SIG-M5 treated with dmso at 0.1 percent for 504 hours (cell line): ENCODE measurements around the gene RNF20.
A peak's percentile ranks its signal among the peaks of the same experiment; 100 is the strongest.
"Not testable (repeated sequence)": the region's sequence is repeated elsewhere in the genome, so short reads cannot be mapped to it uniquely, and the experiment has no call there.

Experiments used
- DNase-seq: peaks from one replicate; lab custom pipeline; 2025; ENCODE audit not compliant: unreplicated experiment; lab: John Stamatoyannopoulos, UW

Gene RNF20

GRCh38 chr9:101528015-101528414 is 5.6 kb upstream of the RNF20 start:
- DNase-seq = no peak

GRCh38 chr9:101530076-101530711 is 3.5 kb upstream of the RNF20 start:
- DNase-seq = peak; percentile 79

GRCh38 chr9:101536351-101536750 is 2.7 kb downstream of the RNF20 start:
- no peak for DNase-seq

DNA sequence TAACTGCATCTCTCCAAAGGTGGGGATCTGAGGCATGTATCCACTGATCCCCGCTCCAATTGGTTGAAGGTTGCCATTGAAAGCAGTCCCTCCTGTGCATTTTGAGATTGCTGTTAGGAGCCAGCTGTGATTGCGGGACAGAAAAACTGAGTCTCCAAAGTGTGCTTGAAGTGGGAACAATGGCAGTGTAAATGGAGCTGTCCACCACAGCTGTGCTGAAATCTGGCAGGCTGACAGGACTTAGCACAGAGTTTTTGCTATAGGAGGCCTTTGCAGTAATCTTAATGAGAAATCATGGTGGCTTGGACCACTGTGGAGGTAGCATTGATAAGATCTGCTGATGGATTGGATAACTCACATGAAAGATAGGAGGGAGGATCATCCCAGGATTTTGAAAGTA is 3.3 kb downstream of the RNF20 start:
- DNase-seq = peak; percentile 16

DNA sequence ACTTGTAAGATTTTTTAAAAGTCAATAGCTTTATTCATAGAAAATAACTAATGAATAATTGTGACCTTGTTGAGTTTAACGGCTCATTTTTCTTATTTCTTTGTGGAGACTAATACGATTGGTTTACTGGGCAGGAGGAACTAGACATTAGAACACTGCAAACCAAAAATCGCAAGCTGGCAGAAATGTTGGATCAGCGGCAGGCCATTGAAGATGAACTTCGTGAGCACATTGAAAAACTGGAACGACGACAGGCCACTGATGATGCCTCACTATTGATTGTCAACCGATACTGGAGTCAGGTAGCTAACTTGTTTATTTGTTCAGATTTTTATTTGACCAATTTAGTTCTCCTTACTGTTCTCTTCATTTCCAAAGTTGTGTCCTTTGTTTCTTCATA is 6.4 kb downstream of the RNF20 start:
- DNase-seq = no peak

- no peak for DNase-seq
Measured at GRCh38 chr9:101543098-101543735, 9.6 kb downstream of the RNF20 start.

DNA sequence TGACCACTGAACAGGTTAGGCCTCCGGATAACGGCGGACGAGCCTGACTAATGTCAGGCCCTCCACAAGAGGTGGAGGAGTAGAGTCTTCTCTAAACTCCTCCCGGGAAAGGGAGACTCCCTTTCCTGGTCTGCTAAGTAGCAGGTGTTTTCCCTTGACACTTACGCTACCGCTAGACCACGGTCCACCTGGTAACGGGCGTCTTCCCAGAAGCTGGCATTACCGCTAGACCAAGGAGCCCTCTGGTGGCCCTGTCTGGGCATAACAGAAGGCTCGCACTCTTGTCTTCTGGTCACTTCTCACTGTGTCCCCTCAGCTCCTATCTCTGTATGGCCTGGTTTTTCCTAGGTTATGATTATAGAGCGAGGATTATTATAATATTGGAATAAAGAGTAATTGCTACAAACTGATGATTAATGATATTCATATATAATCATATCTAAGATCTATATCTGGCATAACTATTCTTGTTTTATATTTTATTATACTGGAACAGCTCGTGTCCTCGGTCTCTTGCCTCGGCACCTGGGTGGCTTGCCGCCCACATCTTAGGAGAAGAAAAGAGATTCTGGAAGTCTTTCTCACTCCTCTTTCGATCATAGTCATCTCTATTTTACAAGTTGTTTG is 15.9 kb downstream of the RNF20 start:
- not testable (repeated sequence) for DNase-seq

DNA sequence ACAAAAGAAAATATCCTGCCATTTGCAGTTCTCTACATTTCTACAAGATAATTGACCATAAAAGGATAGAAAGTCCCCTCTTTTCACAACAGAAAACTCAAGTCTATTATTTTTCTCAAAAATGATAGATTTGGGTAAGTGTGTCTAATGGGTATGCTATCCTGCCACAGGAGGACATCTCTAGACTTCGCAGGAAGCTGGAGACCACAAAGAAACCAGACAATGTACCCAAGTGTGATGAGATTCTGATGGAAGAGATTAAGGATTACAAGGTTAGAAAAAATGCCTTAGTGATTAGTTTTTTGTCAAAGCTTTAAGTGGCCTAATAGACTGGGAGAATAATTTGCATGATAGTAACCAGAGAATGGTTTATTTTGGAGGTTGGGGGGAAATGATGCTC is 28.1 kb downstream of the RNF20 start:
- DNase-seq = no peak

GRCh38 chr9:101562966-101563365 is 29.3 kb downstream of the RNF20 start:
- no peak for DNase-seq

DNA sequence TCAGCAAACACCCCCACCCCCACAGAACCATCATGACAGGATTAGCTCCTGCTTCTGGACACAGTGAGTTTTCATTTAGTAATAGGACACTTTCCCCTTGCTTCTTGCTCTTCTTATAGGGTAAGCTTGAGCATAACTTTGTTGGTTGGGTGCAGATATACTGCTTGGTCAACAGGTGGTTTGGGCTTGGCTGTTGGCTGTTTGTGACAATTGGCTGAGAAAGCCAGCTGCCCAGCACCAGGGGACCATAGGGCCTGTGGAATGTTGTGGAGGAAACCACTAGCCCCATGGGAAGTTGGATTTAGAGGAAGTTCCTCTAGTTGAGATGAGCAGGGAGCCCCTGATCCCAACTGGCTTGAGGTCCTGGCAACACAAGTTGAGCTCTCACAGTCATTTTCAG is 30.6 kb downstream of the RNF20 start:
- DNase-seq = no peak

- peak; percentile 30 for DNase-seq
Measured at GRCh38 chr9:101566904-101567724, 33.5 kb downstream of the RNF20 start.

DNA sequence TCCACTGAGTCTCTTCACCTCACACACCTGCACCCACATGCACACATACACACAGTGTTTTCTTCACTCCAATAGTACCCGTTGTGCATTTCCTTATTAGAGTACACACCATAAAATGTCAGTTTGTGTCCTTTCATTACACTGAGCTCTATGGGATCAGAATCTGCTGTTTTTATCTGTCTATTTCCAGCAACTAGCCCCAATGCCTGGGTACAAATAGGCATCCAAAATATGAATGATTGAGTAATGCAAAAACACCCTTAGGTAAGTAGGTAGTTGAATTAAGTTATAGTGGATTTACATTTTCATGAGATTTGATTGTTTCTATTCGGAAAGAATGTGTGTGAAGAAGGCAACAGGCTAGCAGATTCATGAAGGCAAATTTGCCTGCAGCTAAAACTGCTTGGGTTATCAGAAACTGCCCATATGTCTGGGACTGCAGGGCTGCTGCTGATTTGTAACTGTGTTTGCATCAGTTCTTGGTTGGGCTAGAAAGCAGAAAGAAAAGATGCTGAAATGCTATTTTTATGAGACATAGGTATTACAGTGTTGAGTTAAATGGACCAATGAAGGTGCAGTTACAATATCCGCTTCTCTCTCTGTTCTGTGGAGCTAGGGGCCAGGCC is 34.2 kb downstream of the RNF20 start:
- DNase-seq = no peak

- DNase-seq = no peak
Measured at GRCh38 chr9:101569741-101570501, 36.3 kb downstream of the RNF20 start.

DNA sequence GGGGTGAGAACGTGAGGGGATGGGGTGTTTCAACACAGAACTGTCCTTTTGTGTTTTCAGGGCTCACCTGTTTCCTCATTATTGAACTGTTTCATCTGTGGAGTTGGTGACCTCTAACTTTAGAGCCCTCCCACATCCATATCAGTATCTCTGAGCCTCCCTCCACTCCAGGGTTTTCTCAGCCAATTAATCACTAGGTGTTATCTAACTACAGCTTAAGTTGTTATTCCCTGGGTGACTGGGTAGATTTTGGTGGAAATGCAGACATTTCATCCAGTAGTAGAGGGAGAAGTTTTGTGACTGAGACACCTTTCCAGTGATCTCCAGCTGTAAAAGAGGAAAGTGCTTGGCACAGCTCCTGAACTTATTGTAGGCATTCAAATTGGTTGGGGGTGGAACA is 37.5 kb downstream of the RNF20 start:
- DNase-seq = no peak

DNA sequence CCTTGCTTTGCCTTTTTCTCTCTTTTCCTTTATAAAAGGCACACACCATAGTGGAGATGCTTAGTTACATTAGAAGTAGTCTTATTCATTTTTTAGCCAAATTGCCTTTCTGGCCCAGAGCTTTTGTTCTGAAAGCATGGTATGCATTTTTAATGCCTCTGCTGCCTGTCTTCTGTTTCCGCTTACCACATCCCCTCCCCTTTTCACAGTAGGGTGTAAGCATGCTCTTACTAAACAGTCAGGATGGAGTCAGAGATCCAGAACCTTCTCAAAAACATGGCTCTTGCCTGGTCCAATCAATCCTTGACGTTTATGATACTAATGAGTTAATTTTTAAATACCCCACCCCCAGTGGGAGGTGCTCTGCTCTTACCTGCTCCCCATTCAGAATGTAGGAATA is 38.7 kb downstream of the RNF20 start:
- no peak for DNase-seq

DNA sequence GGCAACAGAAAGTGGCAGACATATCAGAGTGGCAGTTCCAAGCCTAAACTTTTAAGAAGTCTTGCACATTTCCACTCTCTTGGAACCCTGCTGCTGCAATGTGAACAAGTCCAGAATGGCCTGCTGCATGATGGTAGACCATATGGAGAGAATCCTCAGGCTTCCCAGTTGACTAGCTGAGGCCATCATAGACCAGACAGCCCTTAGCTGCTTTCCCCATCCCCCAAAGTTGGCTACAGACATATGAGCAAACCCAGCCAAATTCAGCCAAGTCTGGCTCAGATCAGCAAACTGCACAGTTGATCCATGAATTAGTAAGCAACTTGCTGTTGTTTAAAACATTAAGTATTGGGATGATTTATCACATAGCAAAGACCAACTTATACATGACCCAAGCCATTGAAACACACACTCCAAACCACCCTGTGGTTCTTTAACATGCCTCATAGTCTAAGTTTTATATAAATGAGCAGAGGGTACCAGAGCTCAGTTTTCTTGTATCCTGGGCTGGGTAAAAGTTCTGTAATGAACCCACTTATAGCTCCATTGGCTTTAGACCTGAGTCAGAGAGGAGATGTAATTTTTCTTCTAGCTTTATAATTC is 41.2 kb downstream of the RNF20 start:
- no peak for DNase-seq

DNA sequence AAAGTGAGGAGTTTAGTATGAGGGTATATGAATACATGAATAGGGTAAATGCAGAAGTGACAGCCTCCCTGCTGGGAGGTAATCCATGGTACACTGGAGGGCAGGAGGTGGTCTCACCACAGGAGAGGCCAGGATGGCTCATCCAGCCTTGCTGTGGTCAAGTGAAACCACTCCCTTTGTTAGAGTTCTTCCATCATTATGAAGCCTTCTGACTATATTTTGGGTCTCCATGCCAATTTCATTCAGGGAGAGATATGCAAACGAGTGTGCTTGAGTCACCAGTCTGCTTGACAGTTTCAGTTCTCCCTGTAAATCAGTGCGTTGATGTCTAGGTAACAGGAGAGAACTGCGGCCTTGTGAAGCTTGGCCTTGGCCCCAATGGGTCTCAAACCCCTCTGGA is 44.7 kb downstream of the RNF20 start:
- peak; percentile 52 for DNase-seq

GRCh38 chr9:101579711-101580545 is 46.3 kb downstream of the RNF20 start:
- peak; percentile 48 for DNase-seq

DNA sequence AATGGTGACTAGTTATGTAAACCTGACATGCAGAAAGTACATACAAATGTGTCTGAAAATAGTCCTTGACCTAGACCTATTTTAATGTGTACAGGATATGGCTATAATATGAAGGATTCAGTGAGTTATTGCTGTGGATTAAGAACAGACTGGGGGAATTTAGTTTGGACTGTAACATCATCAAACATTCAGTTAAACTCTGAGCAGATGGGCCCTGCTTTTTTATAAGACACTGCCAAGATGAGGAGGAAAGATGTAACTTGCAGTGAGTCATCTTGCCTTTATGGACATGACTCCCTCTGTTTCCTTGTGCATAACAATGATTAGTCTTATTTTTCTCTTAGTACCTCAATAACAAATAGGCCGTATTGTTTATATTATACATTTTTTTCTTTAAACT is 48.9 kb downstream of the RNF20 start:
- no peak for DNase-seq
